SK-N-MC (cell line): ENCODE data around the gene DENND5B.

Source experiments
- EZH2 ChIP-seq: fragments of 200-600 bp; sonication (generic); IDR thresholded peaks from one replicate; pipeline ENCODE4 v1.6.1; 2017; ENCODE audit warnings: antibody characterized with exemption
- POLR2AphosphoS5 ChIP-seq: IDR thresholded peaks from 2 replicates; pipeline ENCODE4 v1.6.1; 2012; ENCODE audit warnings: mild to moderate bottlenecking, low read depth, low read length, borderline replicate concordance

DNA sequence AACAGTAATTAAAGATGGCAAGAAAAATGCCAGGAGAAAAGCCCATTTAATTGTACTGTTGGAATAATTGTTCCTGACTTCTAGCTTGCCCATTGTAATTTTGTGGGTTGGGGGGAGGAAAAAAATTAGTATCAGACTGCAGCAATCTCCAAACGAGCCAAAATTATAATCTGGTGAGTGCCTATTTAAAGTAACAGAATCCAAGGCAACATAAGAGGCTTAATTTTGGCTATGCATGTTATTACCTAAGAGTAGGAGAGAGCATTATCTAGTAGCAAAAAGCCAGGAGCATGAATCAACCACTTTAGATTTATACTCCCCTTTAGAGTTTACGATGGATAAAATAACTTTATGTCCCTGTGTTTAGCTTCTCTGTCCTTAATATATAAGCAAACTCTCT lies 14.6 kb upstream of the DENND5B start:
- TF ChIP-seq POLR2AphosphoS5 (no peak), EZH2 (no peak)
